Tibial nerve (tissue), 4 donors: Measurements from ENCODE around the gene CCNH. TPM values are rescaled to one million over a fixed set of nuclear protein-coding genes. Genes with fewer than 3 reads are reported as not detected.

Experiments used
- DNase-seq, 2 donors: peaks; one replicate each; pipeline ENCODE4 v3.0.0-alpha.2; 2019; ENCODE audit warnings: low spot score in 2 of 2
- H3K27ac ChIP-seq, 4 donors: fragments of 200-600 bp; sonication (generic) in 3 of 4; one replicate each; pipeline ENCODE4 v1.5.1; 2017 to 2019; ENCODE audit warnings: mild to moderate bottlenecking in 1 of 4
- H3K27me3 ChIP-seq, 2 donors: fragments of 200-600 bp; sonication (generic) in 1 of 2; one replicate each; pipeline versions ENCODE4 v1.5.1 to v1.6.0; 2017 to 2019
- H3K36me3 ChIP-seq, 3 donors: fragments of 200-600 bp; sonication (generic); one replicate each; pipeline ENCODE4 v1.5.1; 2018 to 2019
- H3K4me1 ChIP-seq, 4 donors: fragments of 200-600 bp; sonication (generic) in 3 of 4; one replicate each; pipeline ENCODE4 v1.5.1; 2017 to 2019
- H3K4me3 ChIP-seq, 4 donors: fragments of 200-600 bp; sonication (generic) in 3 of 4; one replicate each; pipeline ENCODE4 v1.5.1; 2017 to 2019; ENCODE audit warnings: mild to moderate bottlenecking in 1 of 4, moderate library complexity in 1 of 4
- H3K9me3 ChIP-seq, 4 donors: fragments of 200-600 bp; sonication (generic) in 3 of 4; one replicate each; pipeline ENCODE4 v1.5.1; 2017 to 2019
- CTCF ChIP-seq, 5 experiments: fragments of 200-600 bp in 3 of 5; fragments of 450-650 bp in 2 of 5; sonication (generic) in 3 of 5; IDR thresholded peaks; one replicate each; pipeline ENCODE4 v1.5.1; 2016 to 2019; ENCODE audit warnings: antibody characterized with exemption in 5 of 5, mild to moderate bottlenecking in 3 of 5, moderate library complexity in 2 of 5
- EP300 ChIP-seq, 2 donors: sonication (generic); formaldehyde crosslinking; IDR thresholded peaks; one replicate each; pipeline ENCODE4 v1.6.1; 2017; ENCODE audit warnings: antibody characterized with exemption in 2 of 2, mild to moderate bottlenecking in 1 of 2
- POLR2A ChIP-seq, 2 donors: fragments of 450-650 bp; IDR thresholded peaks; one replicate each; pipeline ENCODE4 v1.6.1; 2017; ENCODE audit warnings: antibody characterized with exemption in 2 of 2, mild to moderate bottlenecking in 2 of 2, moderate library complexity in 2 of 2
- WGBS, 2 donors: methylation state at CpG; one replicate each; pipeline ENCODE4 v1.1.5; 2018; 5-methylcytosine and 5-hydroxymethylcytosine counted together
- total RNA-seq, 4 donors: library from RNA; depleted of rRNA; stranded (reverse); fragments of >200 nt; gene quantifications; one replicate each; pipeline ENCODE4 v1.1.0, GENCODE V29; 2016

CCNH gene
- total RNA-seq, 4 donors from 2014 or later = 116 to 183 (median 158) TPM

DNA sequence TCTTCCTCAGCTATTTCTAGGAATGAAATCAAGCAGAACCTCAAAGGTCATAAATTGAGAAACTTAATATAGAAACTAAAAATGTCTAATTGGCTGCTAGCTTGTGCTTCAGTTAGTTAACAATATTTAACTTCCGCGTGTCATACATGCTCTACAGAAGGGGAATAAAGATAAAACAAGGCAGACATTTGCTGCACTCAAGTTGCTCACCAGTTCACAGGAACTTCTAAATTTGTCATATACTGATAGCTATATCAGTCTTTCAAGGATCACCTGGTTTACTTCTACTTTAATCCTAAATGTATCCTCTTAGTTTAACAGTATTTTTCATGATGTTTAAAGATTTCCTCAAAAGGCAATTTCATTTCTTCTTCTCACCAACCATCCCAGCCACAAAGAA, 8.4 kb downstream of the CCNH start:
- no peaks in the 10 kb centered on the region for H3K27me3 ChIP-seq
- H3K4me3 ChIP-seq = no peak overlapping the region
- TF ChIP-seq CTCF (IDR thresholded peaks at IDR 0.05) = no peak
- no peak for TF ChIP-seq EP300 (IDR thresholded peaks at IDR 0.05)
- no peak for TF ChIP-seq POLR2A (IDR thresholded peaks at IDR 0.05)
- peaks cover 8 to 83% (median 9%) of the 10 kb centered on the region in 3 donors for H3K36me3 ChIP-seq
- no peak overlapping the region for H3K27ac ChIP-seq
- H3K9me3 ChIP-seq = peaks cover 0 to 3% (median 0%) of the 10 kb centered on the region in 4 donors
- WGBS, 2 donors = 94 to 95% methylated on average over 2 of the region's 2 CpGs
- no peak for DNase-seq
- peaks cover 0 to 31% (median 0%) of the 10 kb centered on the region in 4 donors for H3K4me1 ChIP-seq

DNA sequence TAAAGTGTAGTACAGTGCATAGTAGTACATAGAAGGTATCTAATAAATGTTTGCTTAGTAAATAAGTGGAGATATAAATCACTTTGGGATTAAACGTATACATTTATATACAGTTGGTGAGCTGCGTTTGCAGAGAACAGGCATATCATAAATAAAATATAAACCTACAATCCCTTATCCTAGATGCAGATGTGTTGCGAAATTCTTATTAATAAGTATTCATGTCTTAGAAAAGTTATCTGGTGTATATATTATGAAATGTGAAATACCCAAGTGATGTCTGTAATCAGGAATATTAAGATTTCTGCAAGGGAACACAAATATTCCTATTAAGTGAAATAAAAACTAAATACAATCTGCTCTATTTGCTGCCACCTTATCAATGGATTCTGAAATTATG, 8.8 kb downstream of the CCNH start:
- 94% methylated on average over 3 of the region's 3 CpGs for WGBS, 2 donors
- TF ChIP-seq CTCF (IDR thresholded peaks at IDR 0.05) (no peak), POLR2A (IDR thresholded peaks at IDR 0.05) (no peak), EP300 (IDR thresholded peaks at IDR 0.05) (no peak)
- peaks cover 0 to 3% (median 0%) of the 10 kb centered on the region in 4 donors for H3K9me3 ChIP-seq
- peaks cover 8 to 79% (median 9%) of the 10 kb centered on the region in 3 donors for H3K36me3 ChIP-seq
- no peaks in the 10 kb centered on the region for H3K27me3 ChIP-seq
- DNase-seq = no peak
- no peak overlapping the region for H3K27ac ChIP-seq
- no peak overlapping the region for H3K4me3 ChIP-seq
- peaks cover 0 to 31% (median 0%) of the 10 kb centered on the region in 4 donors for H3K4me1 ChIP-seq

GRCh38 chr5:87403409-87403808, 9.3 kb downstream of the CCNH start:
- WGBS, 2 donors = 84 to 96% methylated on average over 3 of the region's 3 CpGs
- Histone ChIP-seq H3K27ac (no peak overlapping the region), H3K4me1 (peaks cover 0 to 26% (median 0%) of the 10 kb centered on the region in 4 donors), H3K9me3 (peaks cover 0 to 3% (median 0%) of the 10 kb centered on the region in 4 donors), H3K4me3 (no peak overlapping the region), H3K36me3 (peaks cover 8 to 79% (median 9%) of the 10 kb centered on the region in 3 donors), H3K27me3 (no peaks in the 10 kb centered on the region)
- DNase-seq = no peak
- TF ChIP-seq EP300 (IDR thresholded peaks at IDR 0.05) (no peak), POLR2A (IDR thresholded peaks at IDR 0.05) (no peak), CTCF (IDR thresholded peaks at IDR 0.05) (no peak)

GRCh38 chr5:87401626-87402025, 11.1 kb downstream of the CCNH start:
- DNase-seq = no peak
- Histone ChIP-seq H3K36me3 (peaks cover 8 to 79% (median 9%) of the 10 kb centered on the region in 3 donors), H3K27ac (no peak overlapping the region), H3K4me3 (no peak overlapping the region), H3K4me1 (peaks cover 0 to 17% (median 0%) of the 10 kb centered on the region in 4 donors), H3K9me3 (peaks cover 0 to 3% (median 0%) of the 10 kb centered on the region in 4 donors), H3K27me3 (no peaks in the 10 kb centered on the region)
- TF ChIP-seq CTCF (IDR thresholded peaks at IDR 0.05) = no peak
- no peak for TF ChIP-seq EP300 (IDR thresholded peaks at IDR 0.05)
- no peak for TF ChIP-seq POLR2A (IDR thresholded peaks at IDR 0.05)

- Histone ChIP-seq H3K36me3 (peaks cover 8 to 80% (median 9%) of the 10 kb centered on the region in 3 donors), H3K27ac (peak overlapping the region in 2 of 4 donors; percentile 8 to 37), H3K4me1 (peaks cover 0 to 17% (median 0%) of the 10 kb centered on the region in 4 donors), H3K27me3 (no peaks in the 10 kb centered on the region), H3K9me3 (peaks cover 0 to 3% (median 0%) of the 10 kb centered on the region in 4 donors), H3K4me3 (no peak overlapping the region)
- 69 to 70% methylated on average over 4 of the region's 4 CpGs for WGBS, 2 donors
- DNase-seq = no peak
- TF ChIP-seq CTCF (IDR thresholded peaks at IDR 0.05) (peak; percentile 43 to 64 (median 56)), POLR2A (IDR thresholded peaks at IDR 0.05) (no peak), EP300 (IDR thresholded peaks at IDR 0.05) (no peak)
Measured at GRCh38 chr5:87400305-87400899, 12.3 kb downstream of the CCNH start.
